ENCODE measurements around the gene ARHGEF17. TPM values are rescaled to one million over a fixed set of nuclear protein-coding genes. Genes with fewer than 3 reads are reported as not detected.

ARHGEF17 gene
- total RNA-seq, 1 experiment from 2014 or later: 22.3 TPM

DNA sequence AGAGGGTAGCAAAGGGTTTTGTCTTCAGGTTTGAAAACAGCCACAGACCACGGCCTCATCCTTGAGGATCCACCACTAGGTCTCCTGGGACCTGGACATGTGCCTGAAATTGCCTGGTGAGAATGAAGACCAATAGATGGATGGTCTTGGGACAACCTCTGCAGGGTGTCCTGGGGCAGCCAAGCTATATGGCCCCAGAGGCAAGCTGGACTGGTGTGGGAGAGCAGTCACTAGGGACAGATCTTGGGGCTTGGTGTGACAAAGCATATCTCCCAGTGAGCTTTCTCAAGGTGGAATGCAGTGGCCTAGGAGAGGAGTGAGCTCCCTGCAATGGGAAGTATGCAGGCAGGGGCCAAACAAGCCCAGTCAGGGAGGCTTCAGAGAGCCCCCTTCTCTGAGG, 22.4 kb upstream of the ARHGEF17 start:
- BruUV-seq (replicated peaks): no TSS peak
- H3K27ac Mint-ChIP-seq (ENCODE audit: unreplicated experiment): no peak overlapping the region
- intact Hi-C loops (cut with micrococcal nuclease; ENCODE audit: unreplicated experiment): no loop called here
- no peak overlapping the region for H3K4me3 Mint-ChIP-seq (ENCODE audit: low read depth, unreplicated experiment)
- CTCF ChIA-PET: no interaction called here
- no peaks in the 10 kb centered on the region for H3K9me3 Mint-ChIP-seq (ENCODE audit: low read depth, unreplicated experiment)
- H3K27me3 Mint-ChIP-seq (ENCODE audit: unreplicated experiment): peaks cover 27% of the 10 kb centered on the region
- TF ChIP-seq, protein P1, sequence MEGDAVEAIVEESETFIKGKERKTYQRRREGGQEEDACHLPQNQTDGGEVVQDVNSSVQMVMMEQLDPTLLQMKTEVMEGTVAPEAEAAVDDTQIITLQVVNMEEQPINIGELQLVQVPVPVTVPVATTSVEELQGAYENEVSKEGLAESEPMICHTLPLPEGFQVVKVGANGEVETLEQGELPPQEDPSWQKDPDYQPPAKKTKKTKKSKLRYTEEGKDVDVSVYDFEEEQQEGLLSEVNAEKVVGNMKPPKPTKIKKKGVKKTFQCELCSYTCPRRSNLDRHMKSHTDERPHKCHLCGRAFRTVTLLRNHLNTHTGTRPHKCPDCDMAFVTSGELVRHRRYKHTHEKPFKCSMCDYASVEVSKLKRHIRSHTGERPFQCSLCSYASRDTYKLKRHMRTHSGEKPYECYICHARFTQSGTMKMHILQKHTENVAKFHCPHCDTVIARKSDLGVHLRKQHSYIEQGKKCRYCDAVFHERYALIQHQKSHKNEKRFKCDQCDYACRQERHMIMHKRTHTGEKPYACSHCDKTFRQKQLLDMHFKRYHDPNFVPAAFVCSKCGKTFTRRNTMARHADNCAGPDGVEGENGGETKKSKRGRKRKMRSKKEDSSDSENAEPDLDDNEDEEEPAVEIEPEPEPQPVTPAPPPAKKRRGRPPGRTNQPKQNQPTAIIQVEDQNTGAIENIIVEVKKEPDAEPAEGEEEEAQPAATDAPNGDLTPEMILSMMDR (IDR thresholded peaks at IDR 0.05; ENCODE audit: unreplicated experiment): no peak
- H3K4me1 Mint-ChIP-seq (ENCODE audit: low read depth, unreplicated experiment): peaks cover 10% of the 10 kb centered on the region
- DNase-seq: no peak
- peaks cover 6% of the 10 kb centered on the region for H3K36me3 Mint-ChIP-seq (ENCODE audit: insufficient read depth, unreplicated experiment)

GRCh38 chr11:73286240-73286810, 21.8 kb upstream of the ARHGEF17 start:
- peaks cover 6% of the 10 kb centered on the region for H3K36me3 Mint-ChIP-seq (ENCODE audit: insufficient read depth, unreplicated experiment)
- no TSS peak for BruUV-seq (replicated peaks)
- CTCF ChIA-PET: no interaction called here
- no peak for DNase-seq
- H3K4me3 Mint-ChIP-seq (ENCODE audit: low read depth, unreplicated experiment): no peak overlapping the region
- H3K9me3 Mint-ChIP-seq (ENCODE audit: low read depth, unreplicated experiment): no peaks in the 10 kb centered on the region
- H3K27me3 Mint-ChIP-seq (ENCODE audit: unreplicated experiment): peaks cover 27% of the 10 kb centered on the region
- TF ChIP-seq, protein P1 (IDR thresholded peaks at IDR 0.05; ENCODE audit: unreplicated experiment): no peak
- no peak overlapping the region for H3K27ac Mint-ChIP-seq (ENCODE audit: unreplicated experiment)
- H3K4me1 Mint-ChIP-seq (ENCODE audit: low read depth, unreplicated experiment): peaks cover 10% of the 10 kb centered on the region
- intact Hi-C loops (cut with micrococcal nuclease; ENCODE audit: unreplicated experiment): no loop called here

DNA sequence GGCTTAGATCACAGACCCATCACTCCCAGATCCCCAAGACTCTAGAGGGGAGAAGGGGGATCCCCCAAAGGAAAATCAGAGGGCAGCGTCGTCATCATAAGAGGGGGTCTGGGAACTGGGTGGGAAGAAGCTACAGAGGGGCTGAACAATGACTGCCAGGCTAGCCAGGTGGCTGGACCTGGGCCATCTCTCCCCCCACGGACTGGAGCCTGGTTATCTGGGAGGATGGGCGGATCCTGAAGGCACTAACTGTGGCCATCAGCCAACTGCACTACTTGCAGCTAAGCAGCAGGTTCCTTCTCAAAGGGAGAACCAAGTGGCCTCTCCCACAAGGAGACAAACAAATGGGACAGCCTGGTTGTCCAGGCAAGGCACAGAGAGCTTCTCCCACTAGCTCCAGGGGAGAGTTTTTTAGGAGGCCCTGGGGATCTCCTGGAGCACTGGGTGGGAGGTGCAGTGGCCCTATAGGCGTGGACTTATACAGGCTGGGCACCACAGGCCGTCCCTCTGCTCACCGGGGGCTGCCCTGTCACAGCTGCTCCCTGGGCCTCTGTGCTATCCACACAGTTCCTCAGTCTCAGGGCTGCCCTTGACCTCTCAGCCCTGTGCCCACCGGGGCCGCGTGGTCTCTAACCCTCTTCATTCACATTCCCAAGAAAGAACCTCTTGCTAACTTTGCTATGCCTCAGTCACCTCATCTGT, 20.5 kb upstream of the ARHGEF17 start:
- Mint-ChIP-seq H3K4me1 (ENCODE audit: low read depth, unreplicated experiment) (peaks cover 10% of the 10 kb centered on the region), H3K27ac (ENCODE audit: unreplicated experiment) (no peak overlapping the region), H3K36me3 (ENCODE audit: insufficient read depth, unreplicated experiment) (peaks cover 6% of the 10 kb centered on the region), H3K27me3 (ENCODE audit: unreplicated experiment) (peaks cover 29% of the 10 kb centered on the region), H3K4me3 (ENCODE audit: low read depth, unreplicated experiment) (no peak overlapping the region), H3K9me3 (ENCODE audit: low read depth, unreplicated experiment) (no peaks in the 10 kb centered on the region)
- DNase-seq: no peak
- BruUV-seq (replicated peaks): no TSS peak
- CTCF ChIA-PET: interaction anchor here (0.5 to 1.9 kb wide), 2 partner anchors 48 to 437 kb away, joined by 4 to 5 read pairs; no protein-coding TSS in a partner anchor
- intact Hi-C loops (cut with micrococcal nuclease; ENCODE audit: unreplicated experiment): no loop called here
- TF ChIP-seq, protein P1 (IDR thresholded peaks at IDR 0.05; ENCODE audit: unreplicated experiment): no peak

DNA sequence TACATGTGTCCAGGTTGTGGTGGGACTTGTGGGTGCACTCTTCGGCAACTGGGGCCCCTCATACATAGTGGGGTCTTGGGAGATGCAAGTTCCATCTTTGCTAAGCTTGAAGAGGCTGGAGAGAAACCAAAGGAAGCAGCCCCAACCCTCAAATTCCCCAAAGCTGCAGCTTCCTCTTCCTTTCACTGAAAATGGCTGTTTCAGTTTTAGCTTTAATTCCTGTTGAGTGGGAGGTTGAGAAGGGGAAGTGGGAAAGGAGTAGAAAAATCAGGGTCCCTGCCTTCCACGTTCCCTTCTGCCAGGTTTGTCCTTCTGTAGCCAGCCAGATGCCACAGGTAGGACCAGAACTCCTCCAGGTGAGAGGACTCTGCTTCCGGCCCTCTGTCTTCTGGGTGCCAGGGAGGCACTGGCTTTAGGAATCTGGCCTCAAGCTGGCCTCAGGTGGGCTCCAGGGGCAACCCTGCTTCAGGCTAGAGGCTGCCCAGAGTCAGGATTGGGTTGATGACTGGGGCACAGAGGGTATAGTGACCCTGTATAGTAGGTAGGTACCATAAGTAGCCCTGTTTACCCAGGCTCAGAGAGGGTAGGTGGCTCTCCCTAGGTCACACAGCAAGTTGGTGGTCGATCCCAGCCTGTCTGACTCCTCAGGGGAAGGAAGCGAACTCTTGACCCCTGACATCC, 19.7 kb upstream of the ARHGEF17 start:
- DNase-seq: no peak
- CTCF ChIA-PET: interaction anchor here (0.5 to 1.9 kb wide), 8 partner anchors 12 to 604 kb away, joined by 3 to 5 read pairs (median 4); no protein-coding TSS in a partner anchor
- H3K36me3 Mint-ChIP-seq (ENCODE audit: insufficient read depth, unreplicated experiment): peaks cover 6% of the 10 kb centered on the region
- TF ChIP-seq, protein P1 (IDR thresholded peaks at IDR 0.05; ENCODE audit: unreplicated experiment): no peak
- H3K4me3 Mint-ChIP-seq (ENCODE audit: low read depth, unreplicated experiment): no peak overlapping the region
- H3K4me1 Mint-ChIP-seq (ENCODE audit: low read depth, unreplicated experiment): peaks cover 10% of the 10 kb centered on the region
- no peak overlapping the region for H3K27ac Mint-ChIP-seq (ENCODE audit: unreplicated experiment)
- H3K9me3 Mint-ChIP-seq (ENCODE audit: low read depth, unreplicated experiment): no peaks in the 10 kb centered on the region
- BruUV-seq (replicated peaks): no TSS peak
- H3K27me3 Mint-ChIP-seq (ENCODE audit: unreplicated experiment): peaks cover 30% of the 10 kb centered on the region
- intact Hi-C loops (cut with micrococcal nuclease; ENCODE audit: unreplicated experiment): no loop called here

Data from Calu3 (cell line).